Immature natural killer cell (primary cell): Measurements from ENCODE around the gene A1CF. TPM values are rescaled to one million over a fixed set of nuclear protein-coding genes. Genes with fewer than 3 reads are reported as not detected.
"Not testable (repeated sequence)": the region's sequence is repeated elsewhere in the genome, so short reads cannot be mapped to it uniquely, and the experiment has no call there.

Experiments used
- DNase-seq, 3 donors: peaks; one replicate each; pipeline ENCODE4 v3.0.0; 2022; ENCODE audit warnings: mixed read lengths in 1 of 3
- H3K27ac Mint-ChIP-seq, 6 donors: one replicate each; pipeline ENCODE4 v1.8.0; 2020; ENCODE audit warnings: mixed read lengths in 6 of 6, mild to moderate bottlenecking in 5 of 6, inconsistent platforms in 4 of 6, moderate library complexity in 3 of 6
- H3K27me3 Mint-ChIP-seq, 3 donors: one replicate each; pipeline ENCODE4 v1.8.0; 2020 to 2021; ENCODE audit warnings: low read depth in 3 of 3, mild to moderate bottlenecking in 3 of 3, mixed read lengths in 3 of 3, moderate library complexity in 3 of 3, inconsistent platforms in 1 of 3
- H3K36me3 Mint-ChIP-seq, 3 donors: one replicate each; pipeline ENCODE4 v1.8.0; 2020; ENCODE audit warnings: mixed read lengths in 3 of 3, inconsistent platforms in 2 of 3, mild to moderate bottlenecking in 2 of 3
- H3K4me1 Mint-ChIP-seq, 2 donors: one replicate each; pipeline ENCODE4 v1.8.0; 2020; ENCODE audit warnings: inconsistent platforms in 2 of 2, mild to moderate bottlenecking in 2 of 2, mixed read lengths in 2 of 2, moderate library complexity in 1 of 2
- H3K4me3 Mint-ChIP-seq, 5 donors: one replicate each; pipeline ENCODE4 v1.8.0; 2020; ENCODE audit warnings: mild to moderate bottlenecking in 5 of 5, mixed read lengths in 5 of 5, inconsistent platforms in 3 of 5, moderate library complexity in 3 of 5
- H3K9me3 Mint-ChIP-seq, 6 donors: one replicate each; pipeline ENCODE4 v1.8.0; 2020; ENCODE audit warnings: mild to moderate bottlenecking in 6 of 6, mixed read lengths in 6 of 6, inconsistent platforms in 4 of 6, moderate library complexity in 3 of 6
- polyA plus RNA-seq, 3 donors: library from polyadenylated mRNA; unstranded; fragments of 300-500 nt; fragmentation: Illumina TruSeq; gene quantifications; one replicate each; pipeline ENCODE4 v1.2.3, GENCODE V29; 2021

The A1CF gene
- polyA plus RNA-seq, 3 donors from 2014 or later = not detected

GRCh38 chr10:50796693-50797092 lies 88.7 kb downstream of the A1CF start:
- Mint-ChIP-seq H3K9me3 (peaks cover 0 to 4% (median 0%) of the 10 kb centered on the region in 6 donors), H3K4me1 (no peaks in the 10 kb centered on the region), H3K27me3 (peaks cover 6 to 13% (median 11%) of the 10 kb centered on the region in 3 donors), H3K4me3 (no peak overlapping the region), H3K36me3 (peaks cover 0 to 4% (median 0%) of the 10 kb centered on the region in 3 donors), H3K27ac (no peak overlapping the region)
- DNase-seq = no peak

DNA sequence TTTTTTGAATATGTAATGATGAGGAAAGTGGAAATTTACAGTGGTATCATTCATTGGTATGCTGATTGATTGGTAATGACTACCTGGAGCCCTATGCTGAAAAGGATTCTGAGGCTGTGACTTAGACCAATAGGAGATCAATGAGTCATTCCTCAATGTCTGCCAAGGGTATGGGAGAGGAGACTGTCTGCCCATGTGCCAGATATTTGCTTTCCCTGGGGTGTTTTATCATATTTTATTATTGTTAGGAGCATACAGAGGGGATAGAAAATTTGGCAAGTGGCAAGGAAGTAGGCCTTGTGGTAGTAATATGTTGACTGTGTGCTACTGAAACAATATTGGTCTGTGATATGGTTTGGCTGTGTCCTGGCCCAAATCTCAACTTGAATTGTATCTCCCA lies 90.9 kb downstream of the A1CF start:
- H3K27ac Mint-ChIP-seq = no peak overlapping the region
- DNase-seq = no peak
- H3K4me3 Mint-ChIP-seq = no peak overlapping the region
- H3K4me1 Mint-ChIP-seq = no peaks in the 10 kb centered on the region
- H3K36me3 Mint-ChIP-seq = peaks cover 0 to 4% (median 0%) of the 10 kb centered on the region in 3 donors
- H3K27me3 Mint-ChIP-seq = peaks cover 3 to 13% (median 7%) of the 10 kb centered on the region in 3 donors
- no peaks in the 10 kb centered on the region for H3K9me3 Mint-ChIP-seq

- H3K4me3 Mint-ChIP-seq = no peak overlapping the region
- no peaks in the 10 kb centered on the region for H3K4me1 Mint-ChIP-seq
- DNase-seq = no peak
- no peaks in the 10 kb centered on the region for H3K36me3 Mint-ChIP-seq
- peaks cover 0 to 1% (median 0%) of the 10 kb centered on the region in 6 donors for H3K9me3 Mint-ChIP-seq
- peaks cover 0 to 6% (median 2%) of the 10 kb centered on the region in 3 donors for H3K27me3 Mint-ChIP-seq
- H3K27ac Mint-ChIP-seq = no peak overlapping the region
These were observed 96.2 kb downstream of the A1CF start for GRCh38 chr10:50788951-50789945.

DNA sequence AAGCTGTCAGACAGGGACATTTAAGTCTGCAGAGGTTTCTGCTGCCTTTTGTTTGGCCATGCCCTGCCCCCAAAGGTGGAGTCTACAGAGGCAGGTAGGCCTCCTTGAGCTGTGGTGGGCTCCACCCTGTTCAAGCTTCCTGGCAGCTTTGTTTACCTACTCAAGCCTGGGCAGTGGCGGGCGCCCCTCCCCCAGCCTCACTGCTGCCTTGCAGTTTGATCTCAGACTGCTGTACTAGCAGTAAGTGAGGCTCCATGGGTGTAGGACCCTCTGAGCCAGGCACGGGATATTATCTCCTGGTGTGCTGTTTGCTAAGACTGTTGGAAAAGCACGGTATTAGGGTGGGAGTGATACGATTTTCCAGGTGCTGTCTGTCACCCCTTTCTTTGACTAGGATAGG lies 97.5 kb downstream of the A1CF start:
- not testable (repeated sequence) for H3K4me1 Mint-ChIP-seq, H3K27me3 Mint-ChIP-seq, H3K9me3 Mint-ChIP-seq, H3K36me3 Mint-ChIP-seq, DNase-seq, H3K4me3 Mint-ChIP-seq, H3K27ac Mint-ChIP-seq

DNA sequence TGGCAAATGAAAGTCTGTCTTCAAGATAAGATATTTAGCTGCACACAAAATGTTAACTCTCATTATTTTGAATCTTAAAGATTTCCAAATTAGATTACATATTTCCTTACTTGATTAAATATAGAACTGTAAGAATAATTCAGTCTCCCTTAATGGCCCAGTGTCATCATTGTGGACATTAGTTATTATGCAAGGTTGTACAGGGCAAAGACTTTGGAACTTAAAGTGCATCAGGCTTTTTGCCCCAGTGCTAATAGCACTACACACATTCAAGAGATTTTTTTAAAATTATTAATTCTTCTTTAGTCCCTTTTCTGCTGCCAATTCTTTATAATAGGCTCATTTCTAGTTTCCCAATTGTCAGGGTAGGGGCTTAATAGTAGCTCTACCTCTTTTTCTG lies 103.4 kb downstream of the A1CF start:
- not testable (repeated sequence) for H3K36me3 Mint-ChIP-seq, H3K27me3 Mint-ChIP-seq, H3K27ac Mint-ChIP-seq, DNase-seq, H3K4me1 Mint-ChIP-seq, H3K9me3 Mint-ChIP-seq, H3K4me3 Mint-ChIP-seq

DNA sequence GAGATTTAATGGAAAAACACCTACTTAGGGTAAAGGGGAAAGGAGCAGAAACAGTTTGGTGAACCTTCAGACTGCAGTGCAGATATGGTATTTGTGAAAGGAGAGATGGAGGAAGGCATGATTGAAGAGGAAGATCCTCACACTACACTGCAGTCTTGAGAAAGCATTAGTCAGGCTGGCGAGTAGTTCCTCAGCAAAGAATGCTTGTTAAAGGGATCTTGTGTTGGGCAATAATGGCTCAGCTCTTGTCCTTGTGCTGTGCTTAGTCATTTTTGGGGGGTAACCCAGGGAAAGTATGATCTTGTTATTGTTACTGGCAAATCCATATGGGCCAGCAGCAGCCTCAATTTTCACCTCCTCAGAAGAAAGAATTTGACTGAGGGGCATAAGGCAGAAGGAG lies 105.4 kb downstream of the A1CF start:
- not testable (repeated sequence) for H3K27ac Mint-ChIP-seq, H3K4me3 Mint-ChIP-seq, H3K4me1 Mint-ChIP-seq, H3K27me3 Mint-ChIP-seq, H3K9me3 Mint-ChIP-seq, H3K36me3 Mint-ChIP-seq, DNase-seq

DNA sequence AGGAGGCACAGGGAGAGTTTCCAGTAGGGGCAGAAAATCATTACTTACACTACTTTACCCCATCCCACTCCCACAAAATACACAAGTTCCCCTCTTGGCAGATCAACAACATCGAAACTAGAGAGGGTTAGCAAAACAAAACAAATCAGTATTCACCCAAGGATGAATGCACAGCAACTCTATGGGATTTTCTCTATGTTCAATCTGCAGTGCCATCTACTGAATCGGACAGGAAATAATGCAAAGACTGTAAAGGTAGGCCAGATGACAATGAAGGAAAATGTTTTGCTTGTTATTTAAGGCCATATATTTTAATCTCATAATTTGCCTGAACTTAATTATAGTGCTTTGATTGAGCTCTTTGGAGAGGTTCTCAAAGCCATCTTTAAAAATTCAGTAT lies 110.6 kb downstream of the A1CF start:
- H3K9me3 Mint-ChIP-seq, H3K27ac Mint-ChIP-seq, H3K27me3 Mint-ChIP-seq, H3K4me1 Mint-ChIP-seq, H3K4me3 Mint-ChIP-seq, H3K36me3 Mint-ChIP-seq: not testable (repeated sequence)
- peak in 1 of 3 donors; percentile 7 for DNase-seq

- H3K4me3 Mint-ChIP-seq, H3K27me3 Mint-ChIP-seq, H3K4me1 Mint-ChIP-seq, H3K9me3 Mint-ChIP-seq, H3K27ac Mint-ChIP-seq, H3K36me3 Mint-ChIP-seq, DNase-seq: not testable (repeated sequence)
These were observed 113.4 kb downstream of the A1CF start for GRCh38 chr10:50772042-50772441.

DNA sequence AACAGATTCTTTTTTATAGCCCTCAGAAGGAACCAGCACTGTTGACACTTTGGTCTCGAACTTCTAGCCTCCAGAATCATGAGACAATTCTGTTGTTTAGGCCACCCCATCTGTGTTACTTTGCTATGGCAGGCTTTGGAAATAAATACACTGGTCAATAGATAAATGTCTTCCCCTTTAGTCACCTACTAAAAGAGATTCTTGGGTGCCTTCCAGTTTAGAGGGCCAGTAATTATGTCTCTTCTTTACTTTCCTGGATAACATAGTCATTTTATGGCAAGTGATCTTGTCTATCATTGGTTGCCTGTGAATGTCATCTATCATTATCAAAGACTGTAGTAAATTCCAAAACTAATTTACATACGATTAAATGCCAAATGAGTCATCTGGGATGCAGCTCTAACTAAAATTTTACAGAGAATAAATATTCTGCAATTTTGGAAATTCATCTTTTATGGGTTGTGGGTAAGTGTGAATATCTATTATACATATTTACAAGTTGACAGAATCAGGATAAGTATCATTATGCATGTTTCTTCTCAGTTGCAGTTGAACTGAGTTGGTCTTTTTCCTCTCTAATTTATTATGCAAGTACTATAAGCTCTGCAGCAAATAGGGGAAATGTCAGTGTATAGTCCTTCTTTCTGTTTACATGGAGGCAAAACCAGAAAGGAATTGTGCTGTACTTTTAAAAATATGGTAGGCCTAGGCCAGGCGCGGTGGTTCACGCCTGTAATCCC lies 118.5 kb downstream of the A1CF start:
- not testable (repeated sequence) for H3K27me3 Mint-ChIP-seq, H3K4me3 Mint-ChIP-seq, H3K27ac Mint-ChIP-seq, H3K9me3 Mint-ChIP-seq, H3K36me3 Mint-ChIP-seq, H3K4me1 Mint-ChIP-seq, DNase-seq

Other genes with a start within 250 kb of the A1CF start
- 1 to 10 TPM in 1 of 3 donors, under 1 TPM in 2; 0.28 to 2.3 (median 0.82) TPM for gene ASAH2B, start 145.7 kb downstream of the A1CF start, polyA plus RNA-seq
- under 1 TPM in 1 of 3 donors, not detected in 2; 0.46 TPM for gene PRKG1, start 188.9 kb upstream of the A1CF start, polyA plus RNA-seq